Left lung (tissue), 14 donors: ENCODE results near the gene IL36RN. TPM values are rescaled to one million over a fixed set of nuclear protein-coding genes. Genes with fewer than 3 reads are reported as not detected.
A peak's percentile ranks its signal among the peaks of the same experiment; 100 is the strongest.

Source experiments
- ATAC-seq: fragments of 200-7000 bp; cut with Tn5 transposase; one replicate; pipeline ENCODE4 v1.9.1; 2020; ENCODE audit warnings: moderate library complexity
- DNase-seq, 4 donors: peaks; one replicate each; pipeline ENCODE4 v3.0.0-alpha.2; 2013 to 2020
- H3K27ac ChIP-seq, 2 donors: fragments of 200-600 bp; sonication (generic) in 1 of 2; one replicate each; pipeline versions ENCODE4 v1.5.0 to v1.8.0; 2020 to 2021
- H3K27me3 ChIP-seq, 2 donors: fragments of 200-600 bp; sonication (generic) in 1 of 2; one replicate each; pipeline versions ENCODE4 v1.5.0 to v1.8.0; 2020 to 2021
- H3K36me3 ChIP-seq, 2 donors: fragments of 200-600 bp; sonication (generic) in 1 of 2; one replicate each; pipeline versions ENCODE4 v1.5.0 to v1.8.0; 2020 to 2021
- H3K4me1 ChIP-seq, 2 donors: fragments of 200-600 bp; one replicate each; pipeline ENCODE4 v1.8.0; 2021
- H3K4me3 ChIP-seq, 2 donors: fragments of 200-600 bp; sonication (generic) in 1 of 2; one replicate each; pipeline versions ENCODE4 v1.5.0 to v1.8.0; 2020 to 2021; ENCODE audit warnings: mild to moderate bottlenecking in 1 of 2
- H3K9me3 ChIP-seq, 2 donors: fragments of 200-600 bp; sonication (generic) in 1 of 2; one replicate each; pipeline versions ENCODE4 v1.5.0 to v1.8.0; 2020 to 2021
- CTCF ChIP-seq, 2 donors: fragments of 200-600 bp; sonication (generic) in 1 of 2; IDR thresholded peaks; one replicate each; pipeline versions ENCODE4 v1.5.0 to v1.8.0; 2021; ENCODE audit warnings: antibody characterized with exemption in 2 of 2
- intact Hi-C, 2 donors: fragments of 100-400 bp; cut with DNase I; formaldehyde crosslinking; loops; one replicate each; pipeline versions ENCODE4 v1.11.2 to v1.14.2; 2022
- long read RNA-seq, 12 donors: library from polyadenylated mRNA in 2 of 12; unstranded in 2 of 12; transcript quantifications; one replicate each; pipeline ENCODE4 v2.0.0 and lab custom pipeline, GENCODE V29; 2019 to 2026
- polyA plus RNA-seq, 6 donors: library from polyadenylated mRNA; unstranded; fragments of 120-200 nt; gene quantifications; one replicate each; pipeline ENCODE4 v1.2.1, GENCODE V29; 2013; ENCODE audit not compliant: insufficient read length in 6 of 6
- total RNA-seq, 2 donors: library from RNA; stranded (reverse); fragmentation: NEBNext Ultra II Directional; extraction: Animal tissue kit (Norgen Biotek cat#: 25700); gene quantifications; one replicate each; pipeline ENCODE4 v1.2.1, GENCODE V29; 2021
- donor health status: DM: no; HTN: yes; CAD: no.
- donor health status: DM: no; HTN: no; CAD: no.

The IL36RN gene
- total RNA-seq (not detected), polyA plus RNA-seq (under 1 TPM in 3 of 6 donors, not detected in 3; 0.04 to 0.14 (median 0.10) TPM)
- long read RNA-seq, donor 1, result 0 reads
- long read RNA-seq, donor 2, result 0 reads
- long read RNA-seq, donor 3, result 0 reads
- long read RNA-seq, donor 4, result 0 reads
- long read RNA-seq, donor 5, result 0 reads
- long read RNA-seq, donor 6, result 0 reads
- long read RNA-seq, donor 7, result 0 reads
- long read RNA-seq, donor 8, partial matches to known transcripts, result 0 of 1 reads
- long read RNA-seq, donor 8, other reads (novel, unspliced or antisense), result 0 of 1 reads
- long read RNA-seq, donor 9, result 0 reads
- long read RNA-seq, donor 10, result 0 reads
- long read RNA-seq, donor 11, result 0 reads
- long read RNA-seq, donor 12, result 0 reads

- no peaks in the 10 kb centered on the region for H3K4me1 ChIP-seq
- no peak within 1 kb of the TSS for H3K4me3 ChIP-seq
- peaks cover 0 to 7% of the 10 kb centered on the region in 2 donors for H3K27me3 ChIP-seq
- H3K9me3 ChIP-seq, result peaks cover 0 to 11% of the 10 kb centered on the region in 2 donors
- ATAC-seq (no peak), DNase-seq (peak in 1 of 4 donors; percentile 17)
- H3K36me3 ChIP-seq, result no peaks in the 10 kb centered on the region
- H3K27ac ChIP-seq, result no peak within 1 kb of the TSS
- intact Hi-C loops, result no loop called here
- no peak for TF ChIP-seq CTCF (IDR thresholded peaks at IDR 0.05)
These were observed at the start of gene IL36RN for GRCh38 chr2:113058998-113059960. Gene IL36RN, plus strand, starts transcription at chr2:113059198. Its CDS starts 241 bp downstream, at chr2:113059439.

GRCh38 chr2:113009622-113010021, 49.4 kb upstream of the IL36RN start:
- Histone ChIP-seq H3K36me3 (no peaks in the 10 kb centered on the region), H3K27me3 (peaks cover 0 to 2% of the 10 kb centered on the region in 2 donors), H3K9me3 (no peaks in the 10 kb centered on the region), H3K27ac (no peak overlapping the region), H3K4me1 (no peaks in the 10 kb centered on the region), H3K4me3 (no peak overlapping the region)
- no peak for TF ChIP-seq CTCF (IDR thresholded peaks at IDR 0.05)
- intact Hi-C loops, result no loop called here
- ATAC-seq (no peak), DNase-seq (no peak)

- DNase-seq, result no peak
- ATAC-seq, result no peak
- Histone ChIP-seq H3K4me3 (no peak overlapping the region), H3K27ac (no peak overlapping the region), H3K36me3 (no peaks in the 10 kb centered on the region), H3K9me3 (no peaks in the 10 kb centered on the region), H3K4me1 (no peaks in the 10 kb centered on the region), H3K27me3 (peaks cover 0 to 7% of the 10 kb centered on the region in 2 donors)
- intact Hi-C loops, result no loop called here
- TF ChIP-seq CTCF (IDR thresholded peaks at IDR 0.05), result no peak
These were observed 48.9 kb upstream of the IL36RN start for GRCh38 chr2:113010088-113010487.

GRCh38 chr2:113011108-113011507, 47.9 kb upstream of the IL36RN start:
- Histone ChIP-seq H3K36me3 (no peaks in the 10 kb centered on the region), H3K4me3 (no peak overlapping the region), H3K27me3 (peaks cover 0 to 9% of the 10 kb centered on the region in 2 donors), H3K9me3 (no peaks in the 10 kb centered on the region), H3K4me1 (no peaks in the 10 kb centered on the region), H3K27ac (no peak overlapping the region)
- no peak for DNase-seq
- intact Hi-C loops, result no loop called here
- no peak for ATAC-seq
- no peak for TF ChIP-seq CTCF (IDR thresholded peaks at IDR 0.05)
